LoVo (cell line): ENCODE results near the gene TARBP2.
"Not testable (repeated sequence)": the region's sequence is repeated elsewhere in the genome, so short reads cannot be mapped to it uniquely, and the experiment has no call there.

Source experiments
- DNase-seq: peaks from one replicate; pipeline ENCODE4 v3.0.0-alpha.2; 2016; ENCODE audit warnings: low spot score

The TARBP2 gene

DNA sequence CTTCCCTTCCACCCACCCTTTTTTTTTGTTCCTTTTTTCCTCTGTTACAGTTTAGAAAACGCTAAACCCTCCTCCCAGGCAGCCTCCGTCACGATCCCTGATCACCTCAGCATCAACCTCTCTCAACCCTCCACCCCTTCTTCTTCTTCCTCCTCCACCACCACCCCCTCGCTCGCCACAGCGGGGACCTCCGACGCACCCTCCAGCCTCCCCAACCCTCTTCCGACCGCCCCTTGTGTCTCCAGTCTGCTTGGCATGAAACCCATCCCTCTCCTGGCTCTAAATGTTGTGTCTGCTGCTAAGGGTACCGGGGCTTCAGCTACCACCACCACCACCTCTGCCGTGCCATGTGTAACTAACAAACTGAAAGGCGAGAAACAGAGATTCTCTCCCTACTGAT lies 26.3 kb upstream of the TARBP2 start:
- no peak for DNase-seq

DNA sequence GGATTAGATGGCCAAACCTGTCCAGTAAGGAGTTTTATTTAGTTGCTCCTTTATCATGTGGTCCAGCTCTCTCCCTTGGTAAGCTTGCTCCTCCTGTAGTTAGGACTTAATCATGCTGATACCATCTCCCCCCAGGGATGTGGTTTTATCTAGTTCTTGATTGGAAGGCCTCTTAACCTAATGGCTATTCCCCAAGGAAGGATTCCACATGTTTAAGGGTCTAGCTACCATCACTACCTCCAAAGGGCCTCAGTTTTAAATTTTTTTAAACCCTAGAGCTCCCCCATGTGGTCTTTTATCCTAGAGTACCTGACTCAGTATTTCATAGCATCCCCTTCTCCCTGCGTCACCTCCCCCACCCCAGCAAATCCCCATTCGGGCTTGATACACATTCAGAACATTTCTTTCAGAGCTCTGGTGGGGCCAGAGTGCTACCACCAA lies 24.3 kb upstream of the TARBP2 start:
- no peak for DNase-seq

DNA sequence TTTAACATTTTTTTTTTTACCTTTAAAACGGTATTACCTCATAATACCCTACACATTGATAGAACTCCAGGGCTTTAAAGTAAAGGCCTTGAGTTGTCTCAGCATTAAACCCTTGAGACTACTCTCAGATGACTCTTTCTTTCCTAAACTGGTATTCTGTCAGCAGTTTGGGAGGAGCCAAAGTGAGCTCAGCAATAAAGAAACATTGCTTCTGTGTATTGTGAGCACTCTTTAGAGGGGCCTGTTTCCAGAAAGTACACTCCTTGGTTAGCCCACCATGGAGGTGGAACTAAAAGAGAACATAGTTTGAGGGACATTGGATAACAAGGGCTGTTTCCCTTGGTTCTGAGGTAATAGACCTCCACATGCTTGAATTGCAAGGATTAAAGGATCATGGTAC lies 22.2 kb upstream of the TARBP2 start:
- DNase-seq, result no peak

DNA sequence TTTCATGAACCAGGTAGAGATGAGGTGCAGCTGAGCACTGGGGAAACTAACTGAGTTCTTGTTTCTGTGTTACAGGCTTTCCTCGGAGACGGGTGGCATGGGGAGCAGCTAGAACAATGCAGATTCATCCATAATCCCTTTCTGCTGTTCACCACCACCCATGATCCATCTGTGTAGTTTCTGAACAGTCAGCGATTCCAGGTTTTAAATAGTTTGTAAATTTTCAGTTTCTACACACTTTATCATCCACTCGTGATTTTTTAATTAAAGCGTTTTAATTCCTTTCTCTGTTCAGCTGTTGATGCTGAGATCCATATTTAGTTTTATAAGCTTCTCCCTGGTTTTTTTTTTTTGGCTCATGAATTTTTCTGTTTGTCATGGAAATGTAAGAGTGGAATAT lies 21.8 kb upstream of the TARBP2 start:
- DNase-seq, result no peak

GRCh38 chr12:53480491-53481442 lies 20.3 kb upstream of the TARBP2 start:
- DNase-seq, result no peak

GRCh38 chr12:53481458-53481857 lies 19.6 kb upstream of the TARBP2 start:
- DNase-seq, result not testable (repeated sequence)

- no peak for DNase-seq
Observed at GRCh38 chr12:53481939-53482586, 19.0 kb upstream of the TARBP2 start.

GRCh38 chr12:53482626-53483168 lies 18.4 kb upstream of the TARBP2 start:
- no peak for DNase-seq

DNA sequence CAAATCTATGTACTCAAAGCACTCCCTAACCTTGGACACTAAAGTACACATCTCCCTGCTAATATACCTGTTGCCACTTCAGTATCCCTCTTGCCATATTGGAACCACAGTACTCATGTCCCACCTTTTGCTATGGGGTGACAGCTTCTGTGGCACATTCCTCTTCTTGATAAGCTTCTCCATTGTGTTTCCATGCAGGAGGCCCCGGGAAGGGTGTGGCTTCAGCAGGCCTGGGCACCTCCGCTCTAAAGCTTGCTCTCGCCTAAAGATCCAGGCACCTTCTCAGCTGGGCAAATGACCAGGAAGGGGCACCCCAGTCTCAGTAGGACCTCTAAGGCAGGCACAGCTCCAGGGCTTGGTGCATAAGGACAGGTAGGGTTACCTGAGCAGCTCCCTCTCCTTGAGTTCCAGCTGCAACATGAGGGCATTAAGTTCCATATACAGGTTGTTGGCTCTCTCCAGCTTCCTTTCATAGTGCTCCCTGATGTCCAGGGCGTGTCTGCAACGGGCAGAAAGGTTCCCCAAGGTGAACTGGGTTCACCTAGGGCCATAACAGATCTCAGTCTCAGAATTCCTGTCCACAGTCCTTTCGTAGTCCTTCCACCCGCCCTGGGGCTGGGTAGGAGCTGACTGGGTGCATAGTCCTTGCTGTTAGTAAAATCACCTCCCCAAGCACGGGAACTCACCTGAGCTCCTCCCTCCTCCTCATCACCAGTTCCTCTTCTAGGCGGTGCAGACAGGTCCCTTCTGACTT lies 17.7 kb upstream of the TARBP2 start:
- DNase-seq, result no peak

DNA sequence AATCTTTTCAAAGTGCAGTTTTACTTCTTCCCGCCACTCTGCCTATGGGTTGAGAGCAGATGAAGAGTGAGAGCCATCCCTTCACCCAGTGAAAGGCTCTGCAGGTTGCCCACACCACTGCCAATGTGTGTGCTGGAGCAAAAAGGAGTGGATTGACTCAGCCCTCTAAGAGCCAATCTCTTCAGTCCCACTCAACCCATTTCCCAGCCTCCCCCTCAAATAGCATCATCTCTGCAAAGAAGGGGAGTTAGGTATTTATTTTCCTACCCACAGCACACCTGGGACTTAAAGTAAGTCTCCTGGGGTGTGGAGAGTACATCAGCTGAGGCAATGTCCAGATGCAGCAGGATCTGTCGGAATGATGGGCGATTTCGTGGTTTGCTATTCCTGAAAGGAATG lies 17.1 kb upstream of the TARBP2 start:
- DNase-seq, result no peak

GRCh38 chr12:53484686-53485575 lies 16.2 kb upstream of the TARBP2 start:
- DNase-seq, result no peak

GRCh38 chr12:53485955-53486735 lies 14.9 kb upstream of the TARBP2 start:
- no peak for DNase-seq

- DNase-seq, result no peak
Observed at GRCh38 chr12:53486736-53487487, 14.2 kb upstream of the TARBP2 start.

DNA sequence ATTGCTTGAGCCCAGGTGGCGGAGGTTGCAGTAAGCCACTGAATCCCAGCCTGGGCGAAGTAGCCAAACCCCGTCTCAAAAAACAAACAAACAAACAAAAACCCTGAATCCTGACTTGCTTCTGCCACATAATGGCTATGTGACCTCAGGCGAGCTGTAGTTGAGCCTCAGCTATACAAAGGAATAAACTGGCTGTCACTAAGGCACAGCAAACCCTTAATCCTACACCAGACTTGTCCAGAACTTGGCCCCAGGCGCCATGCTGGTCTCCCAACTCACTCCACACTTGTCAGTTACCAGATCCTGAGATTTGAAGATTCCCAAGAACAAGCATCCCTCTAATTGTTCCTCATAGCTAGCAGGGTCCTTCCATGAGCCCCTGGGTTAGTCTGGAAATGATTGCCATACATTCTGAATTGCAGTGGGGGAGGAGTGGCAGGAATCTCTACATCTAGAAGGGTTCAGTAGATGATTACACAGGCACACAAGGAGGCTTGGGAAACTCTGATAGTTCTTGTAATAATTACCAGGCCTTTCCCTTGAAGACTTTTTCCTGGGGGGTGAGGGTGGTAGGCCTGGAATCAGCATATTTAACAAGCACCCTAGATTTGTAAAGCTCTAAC lies 11.7 kb upstream of the TARBP2 start:
- DNase-seq, result no peak

GRCh38 chr12:53492188-53492587 lies 8.9 kb upstream of the TARBP2 start:
- DNase-seq, result no peak

DNA sequence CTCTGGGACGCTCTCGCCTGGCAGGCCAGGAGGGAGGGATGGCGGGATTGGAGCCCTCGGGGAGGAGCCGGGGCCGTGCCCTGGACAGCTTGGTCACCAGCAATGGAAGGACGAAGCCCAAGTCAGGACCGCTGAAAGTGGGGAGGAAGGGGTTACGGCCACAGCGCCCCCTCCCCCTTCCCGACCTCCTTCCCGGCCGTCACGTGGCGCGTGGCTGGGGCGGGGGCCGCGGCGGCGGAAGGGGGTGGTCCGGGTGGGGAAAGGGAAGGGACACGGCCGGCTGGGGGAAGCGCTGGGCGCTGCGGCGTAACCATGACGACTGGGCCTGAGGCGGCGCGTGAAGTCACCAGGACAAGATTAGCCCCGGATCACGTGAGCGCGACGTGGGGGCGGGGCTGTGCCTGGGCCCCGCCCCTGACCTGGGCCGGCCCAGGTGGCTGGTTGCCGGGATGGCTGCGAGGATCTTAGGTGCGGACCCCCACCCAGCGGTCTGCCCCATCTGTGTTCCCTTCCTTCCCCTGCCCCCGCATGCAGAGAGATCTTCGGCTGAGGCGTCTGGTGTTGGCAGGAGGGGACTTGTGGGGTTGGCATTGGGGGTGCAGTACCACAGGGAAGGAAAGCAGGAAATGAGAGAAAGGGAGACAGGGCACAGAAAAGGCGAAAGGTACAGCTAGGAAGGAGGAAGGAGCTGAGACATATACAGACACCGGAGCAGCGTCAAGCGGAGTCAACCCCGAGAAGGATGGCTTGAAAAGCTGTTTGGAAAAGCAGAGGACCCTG lies 8.1 kb upstream of the TARBP2 start:
- peak; percentile 96 for DNase-seq

DNA sequence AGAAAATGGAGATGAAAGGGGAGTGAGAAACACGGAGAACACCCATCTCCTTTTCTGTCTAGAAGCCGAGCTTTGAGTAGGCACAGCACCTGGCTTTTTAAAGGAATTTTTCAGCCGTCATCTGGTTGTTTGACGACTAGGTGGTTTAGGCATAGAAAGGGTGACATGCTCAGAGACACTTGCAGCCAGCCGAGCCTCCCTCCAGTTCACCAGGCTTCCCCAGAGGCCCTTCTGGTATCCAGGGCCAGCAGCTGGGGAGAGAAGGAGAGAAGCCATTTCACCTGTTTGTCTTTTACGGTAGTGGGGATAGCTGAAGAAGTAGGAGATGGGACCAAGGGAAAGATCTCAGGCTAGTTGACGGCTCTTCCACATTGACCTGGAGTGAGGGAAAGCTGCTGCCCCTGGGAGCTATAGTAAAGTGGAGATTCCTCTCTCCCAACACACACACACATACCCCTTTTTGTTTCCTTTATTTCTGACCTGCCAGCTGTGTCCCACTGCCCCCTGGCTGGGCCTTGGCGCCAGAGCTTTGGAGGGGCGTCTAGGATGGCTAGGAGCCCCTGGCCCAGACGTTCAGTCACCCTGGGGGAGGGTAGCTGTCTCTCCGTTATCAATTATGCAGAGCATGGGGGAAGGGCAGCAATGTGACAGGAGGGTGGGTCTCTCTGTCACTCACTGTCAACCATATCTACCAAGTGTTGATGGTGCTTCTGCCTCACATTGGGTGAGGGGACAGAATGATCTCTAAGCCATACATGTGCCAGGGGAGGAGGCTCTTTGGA lies 7.3 kb upstream of the TARBP2 start:
- no peak for DNase-seq
